ENCODE data around the gene OSBPL2.
A peak's percentile ranks its signal among the peaks of the same experiment; 100 is the strongest.

DNA sequence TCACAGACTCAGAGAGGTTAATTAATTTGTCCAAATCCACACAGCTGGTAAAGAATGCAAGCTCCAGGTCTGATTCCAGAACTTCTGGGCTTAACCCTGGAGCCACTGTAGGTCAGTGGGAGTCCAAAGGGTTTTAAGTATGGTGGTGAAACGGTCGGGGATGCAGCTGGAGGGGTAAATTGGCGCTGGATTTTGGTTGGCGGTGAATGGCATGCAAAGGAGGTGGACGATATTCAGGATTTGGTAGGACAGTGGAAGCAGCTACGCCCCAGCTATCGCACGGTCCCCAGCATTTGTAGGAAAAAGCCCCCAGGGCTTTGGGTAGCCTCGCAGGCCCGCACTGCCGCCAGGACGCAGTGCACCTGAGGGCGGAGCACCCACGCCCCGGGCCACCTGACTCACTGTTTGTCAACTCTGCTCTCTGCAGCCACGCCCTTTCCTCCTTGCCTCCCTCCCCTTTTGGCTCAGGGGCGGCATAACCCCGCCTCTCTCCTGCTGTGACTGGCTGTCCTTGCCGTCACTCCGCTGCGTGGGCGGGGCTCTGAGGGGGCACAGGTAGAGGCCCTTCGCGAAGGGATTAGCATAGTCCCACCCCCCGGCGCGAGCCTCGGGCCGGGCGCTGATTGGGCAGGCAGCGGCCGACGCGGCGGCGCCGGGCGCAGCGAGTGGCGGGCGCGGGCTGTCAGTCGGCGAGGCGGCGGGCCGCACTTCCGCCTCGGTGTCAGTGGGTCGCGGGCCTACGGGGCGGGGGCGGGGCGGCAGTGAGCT is at the start of gene OSBPL2:
- TF ChIP-seq, protein P1, sequence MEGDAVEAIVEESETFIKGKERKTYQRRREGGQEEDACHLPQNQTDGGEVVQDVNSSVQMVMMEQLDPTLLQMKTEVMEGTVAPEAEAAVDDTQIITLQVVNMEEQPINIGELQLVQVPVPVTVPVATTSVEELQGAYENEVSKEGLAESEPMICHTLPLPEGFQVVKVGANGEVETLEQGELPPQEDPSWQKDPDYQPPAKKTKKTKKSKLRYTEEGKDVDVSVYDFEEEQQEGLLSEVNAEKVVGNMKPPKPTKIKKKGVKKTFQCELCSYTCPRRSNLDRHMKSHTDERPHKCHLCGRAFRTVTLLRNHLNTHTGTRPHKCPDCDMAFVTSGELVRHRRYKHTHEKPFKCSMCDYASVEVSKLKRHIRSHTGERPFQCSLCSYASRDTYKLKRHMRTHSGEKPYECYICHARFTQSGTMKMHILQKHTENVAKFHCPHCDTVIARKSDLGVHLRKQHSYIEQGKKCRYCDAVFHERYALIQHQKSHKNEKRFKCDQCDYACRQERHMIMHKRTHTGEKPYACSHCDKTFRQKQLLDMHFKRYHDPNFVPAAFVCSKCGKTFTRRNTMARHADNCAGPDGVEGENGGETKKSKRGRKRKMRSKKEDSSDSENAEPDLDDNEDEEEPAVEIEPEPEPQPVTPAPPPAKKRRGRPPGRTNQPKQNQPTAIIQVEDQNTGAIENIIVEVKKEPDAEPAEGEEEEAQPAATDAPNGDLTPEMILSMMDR (tag by site-specific recombination; IDR thresholded peaks at IDR 0.05), result no peak
- TF ChIP-seq, protein P2, sequence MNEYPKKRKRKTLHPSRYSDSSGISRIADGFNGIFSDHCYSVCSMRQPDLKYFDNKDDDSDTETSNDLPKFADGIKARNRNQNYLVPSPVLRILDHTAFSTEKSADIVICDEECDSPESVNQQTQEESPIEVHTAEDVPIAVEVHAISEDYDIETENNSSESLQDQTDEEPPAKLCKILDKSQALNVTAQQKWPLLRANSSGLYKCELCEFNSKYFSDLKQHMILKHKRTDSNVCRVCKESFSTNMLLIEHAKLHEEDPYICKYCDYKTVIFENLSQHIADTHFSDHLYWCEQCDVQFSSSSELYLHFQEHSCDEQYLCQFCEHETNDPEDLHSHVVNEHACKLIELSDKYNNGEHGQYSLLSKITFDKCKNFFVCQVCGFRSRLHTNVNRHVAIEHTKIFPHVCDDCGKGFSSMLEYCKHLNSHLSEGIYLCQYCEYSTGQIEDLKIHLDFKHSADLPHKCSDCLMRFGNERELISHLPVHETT (tag by site-specific recombination; IDR thresholded peaks at IDR 0.05), result no peak
- TF ChIP-seq ZBTB17 (tag by site-specific recombination; IDR thresholded peaks at IDR 0.05), result peak; percentile 24; the same call in 1 of the 2 replicates
- TF ChIP-seq ZNF426 (tag by site-specific recombination; IDR thresholded peaks at IDR 0.05), result no peak
- no peak for TF ChIP-seq ZNF596 (tag by site-specific recombination; IDR thresholded peaks at IDR 0.05)
- TF ChIP-seq, protein P3, sequence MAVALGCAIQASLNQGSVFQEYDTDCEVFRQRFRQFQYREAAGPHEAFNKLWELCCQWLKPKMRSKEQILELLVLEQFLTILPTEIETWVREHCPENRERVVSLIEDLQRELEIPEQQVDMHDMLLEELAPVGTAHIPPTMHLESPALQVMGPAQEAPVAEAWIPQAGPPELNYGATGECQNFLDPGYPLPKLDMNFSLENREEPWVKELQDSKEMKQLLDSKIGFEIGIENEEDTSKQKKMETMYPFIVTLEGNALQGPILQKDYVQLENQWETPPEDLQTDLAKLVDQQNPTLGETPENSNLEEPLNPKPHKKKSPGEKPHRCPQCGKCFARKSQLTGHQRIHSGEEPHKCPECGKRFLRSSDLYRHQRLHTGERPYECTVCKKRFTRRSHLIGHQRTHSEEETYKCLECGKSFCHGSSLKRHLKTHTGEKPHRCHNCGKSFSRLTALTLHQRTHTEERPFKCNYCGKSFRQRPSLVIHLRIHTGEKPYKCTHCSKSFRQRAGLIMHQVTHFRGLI (tag by site-specific recombination; IDR thresholded peaks at IDR 0.05), result no peak
- TF ChIP-seq ZNF140 (tag by site-specific recombination; IDR thresholded peaks at IDR 0.05), result no peak
- TF ChIP-seq ZNF239 (tag by site-specific recombination; IDR thresholded peaks at IDR 0.05), result no peak
- TF ChIP-seq ZBTB20 (tag by site-specific recombination; IDR thresholded peaks at IDR 0.05), result no peak
- TF ChIP-seq ZNF433 (tag by site-specific recombination; IDR thresholded peaks at IDR 0.05; ENCODE audit: low read depth), result no peak
- TF ChIP-seq, protein P4, sequence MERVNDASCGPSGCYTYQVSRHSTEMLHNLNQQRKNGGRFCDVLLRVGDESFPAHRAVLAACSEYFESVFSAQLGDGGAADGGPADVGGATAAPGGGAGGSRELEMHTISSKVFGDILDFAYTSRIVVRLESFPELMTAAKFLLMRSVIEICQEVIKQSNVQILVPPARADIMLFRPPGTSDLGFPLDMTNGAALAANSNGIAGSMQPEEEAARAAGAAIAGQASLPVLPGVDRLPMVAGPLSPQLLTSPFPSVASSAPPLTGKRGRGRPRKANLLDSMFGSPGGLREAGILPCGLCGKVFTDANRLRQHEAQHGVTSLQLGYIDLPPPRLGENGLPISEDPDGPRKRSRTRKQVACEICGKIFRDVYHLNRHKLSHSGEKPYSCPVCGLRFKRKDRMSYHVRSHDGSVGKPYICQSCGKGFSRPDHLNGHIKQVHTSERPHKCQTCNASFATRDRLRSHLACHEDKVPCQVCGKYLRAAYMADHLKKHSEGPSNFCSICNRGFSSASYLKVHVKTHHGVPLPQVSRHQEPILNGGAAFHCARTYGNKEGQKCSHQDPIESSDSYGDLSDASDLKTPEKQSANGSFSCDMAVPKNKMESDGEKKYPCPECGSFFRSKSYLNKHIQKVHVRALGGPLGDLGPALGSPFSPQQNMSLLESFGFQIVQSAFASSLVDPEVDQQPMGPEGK (tag by site-specific recombination; IDR thresholded peaks at IDR 0.05), result no peak

All from HEK293 (cell line).